Bone marrow (tissue), 2 donors: ENCODE measurements around the gene FBXW8.

Experiments used
- DNase-seq, 2 donors: peaks; one replicate each; lab custom pipeline; 2025; lab: John Stamatoyannopoulos, UW

The FBXW8 gene

GRCh38 chr12:117037289-117038022 lies 126.7 kb downstream of the FBXW8 start:
- no peak for DNase-seq

- DNase-seq: no peak
These were observed 127.4 kb downstream of the FBXW8 start for GRCh38 chr12:117038023-117038680.

DNA sequence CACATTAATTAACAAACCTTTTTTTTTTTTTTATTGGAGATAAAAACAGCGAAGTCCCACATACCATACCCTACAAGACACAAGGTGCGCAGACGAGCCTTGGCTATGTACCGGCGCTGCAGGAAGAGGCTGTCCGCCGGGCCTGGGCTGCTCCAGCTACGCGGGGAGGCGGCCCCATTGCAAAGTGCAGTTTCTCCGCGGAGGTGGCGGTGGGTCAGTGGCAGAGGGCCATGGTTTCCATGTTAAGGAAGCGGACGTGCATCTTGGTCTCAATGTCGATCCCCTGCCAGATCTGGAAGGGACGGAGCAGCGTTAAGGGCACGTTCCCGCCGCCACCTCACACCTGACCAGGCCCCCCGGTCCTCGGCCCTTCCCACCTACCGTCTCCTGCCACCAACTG lies 128.2 kb downstream of the FBXW8 start:
- no peak for DNase-seq

- no peak for DNase-seq
These were observed 129.2 kb downstream of the FBXW8 start for GRCh38 chr12:117039891-117040309.

DNA sequence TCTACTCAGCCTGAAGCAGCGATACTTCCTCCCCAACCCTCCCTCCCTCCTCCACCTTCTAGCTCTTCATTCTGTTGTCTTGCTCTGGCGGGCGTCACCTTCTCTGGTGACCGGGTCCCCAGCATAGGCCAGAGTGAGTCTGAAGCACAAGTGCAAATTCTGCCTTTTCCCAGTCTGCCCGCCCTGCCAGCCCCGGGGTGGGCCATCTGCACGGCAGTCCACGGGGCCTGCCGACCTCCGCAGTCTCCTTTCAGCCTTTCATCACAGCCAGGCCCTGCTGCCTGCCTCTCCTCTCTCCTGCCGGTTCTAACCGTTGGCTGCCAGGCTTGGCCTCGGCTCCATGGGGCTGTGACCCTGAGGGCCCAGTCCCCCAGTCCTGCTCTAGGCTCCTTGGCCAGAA lies 129.7 kb downstream of the FBXW8 start:
- DNase-seq: no peak

DNA sequence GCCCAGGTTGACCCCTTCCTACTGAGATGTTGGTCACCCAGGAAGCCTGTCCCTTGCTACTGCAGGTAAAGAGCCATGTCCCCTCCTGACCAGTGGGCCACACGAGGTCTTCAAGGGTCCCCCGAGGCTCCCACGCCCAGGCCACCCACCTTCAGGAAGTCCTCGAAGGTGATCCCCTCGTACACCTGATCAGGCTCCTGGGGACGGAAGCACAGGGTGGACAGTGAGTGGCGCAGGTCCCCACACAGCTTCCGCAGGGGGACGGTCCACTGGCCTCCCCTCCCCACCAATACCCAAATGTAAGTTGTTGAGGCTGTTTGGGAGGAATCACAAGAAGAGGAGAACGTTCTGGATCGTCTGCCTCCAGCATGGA lies 131.0 kb downstream of the FBXW8 start:
- no peak for DNase-seq

GRCh38 chr12:117042171-117042842 lies 131.6 kb downstream of the FBXW8 start:
- DNase-seq: no peak

DNA sequence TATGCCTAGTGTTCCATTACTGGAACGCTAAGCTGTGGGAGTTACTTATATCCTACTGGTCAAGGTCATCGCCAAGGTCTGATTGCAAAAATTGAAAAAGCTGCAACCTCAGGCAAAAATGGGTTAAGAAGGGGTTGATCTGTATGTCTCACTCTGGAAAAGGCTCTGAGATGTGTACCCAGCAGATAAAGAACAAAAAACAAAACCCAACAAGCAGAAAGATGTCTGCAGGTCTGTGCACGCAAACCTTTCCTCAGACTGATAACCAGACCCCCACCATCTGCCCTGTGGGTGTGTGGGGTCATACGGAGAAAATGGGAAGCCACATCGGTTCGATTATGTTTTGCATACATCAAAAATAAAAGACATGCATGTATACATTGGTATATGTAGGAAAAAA lies 132.1 kb downstream of the FBXW8 start:
- no peak for DNase-seq

GRCh38 chr12:117044311-117044710 lies 133.6 kb downstream of the FBXW8 start:
- no peak for DNase-seq

DNA sequence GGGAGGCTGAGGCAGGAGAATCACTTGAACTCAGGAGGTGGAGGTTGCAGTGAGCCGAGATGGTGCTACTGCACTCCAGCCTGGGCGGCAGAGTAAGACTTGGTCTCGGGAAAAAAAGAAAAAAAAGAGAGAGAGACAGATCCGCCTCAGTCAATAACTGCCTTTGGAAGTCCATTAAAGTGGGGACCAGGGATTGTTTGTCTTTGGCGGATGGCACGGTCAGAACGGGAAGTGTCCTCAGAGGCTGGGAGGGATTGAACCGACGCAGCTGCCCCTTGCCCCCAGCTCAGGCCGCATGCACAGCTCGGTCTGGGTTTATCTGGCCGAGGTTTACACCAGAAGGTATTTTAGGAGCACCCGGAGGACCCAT lies 134.0 kb downstream of the FBXW8 start:
- DNase-seq: no peak

DNA sequence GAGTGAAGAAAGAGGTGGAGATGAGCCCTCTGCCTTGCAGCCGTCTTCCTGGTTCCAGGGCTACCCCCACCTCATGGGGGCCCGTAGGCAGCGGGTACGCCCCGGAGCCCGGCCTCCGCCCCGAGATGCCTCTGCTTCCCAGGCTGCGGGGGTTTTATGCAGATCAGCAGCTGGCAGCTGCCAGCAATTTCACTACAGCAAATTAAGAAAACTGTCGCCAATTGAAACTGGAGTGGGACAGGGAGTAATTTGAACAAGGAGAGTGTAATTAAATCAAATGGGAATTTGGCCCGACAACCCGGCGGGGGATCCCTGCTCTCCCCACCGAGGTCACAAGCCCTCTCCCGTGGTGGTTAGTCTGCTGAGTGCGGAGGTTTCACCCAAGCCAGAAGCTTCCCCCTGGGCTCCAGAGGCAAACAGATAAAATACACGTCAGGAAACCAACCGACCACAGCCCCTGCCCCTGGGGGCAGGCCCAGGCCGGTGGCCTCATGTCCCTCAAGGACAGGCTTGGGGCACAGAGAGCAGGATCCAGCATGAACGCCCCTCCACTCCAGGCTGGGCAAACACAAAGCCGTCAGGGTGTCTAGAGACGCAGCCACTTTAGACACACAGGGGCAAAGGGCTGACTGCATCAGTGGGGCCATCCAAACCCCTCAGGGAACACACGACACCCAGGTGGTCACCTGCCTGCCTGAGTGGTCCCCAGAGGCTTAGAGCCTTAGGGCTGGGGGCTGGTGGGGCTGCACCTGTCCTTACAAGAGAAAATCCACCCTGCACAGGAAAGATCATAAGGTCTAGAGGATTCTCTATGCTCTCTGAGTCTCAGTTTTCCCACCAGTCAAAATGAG lies 134.6 kb downstream of the FBXW8 start:
- peak in 1 of 2 donors; percentile 8 for DNase-seq

GRCh38 chr12:117046011-117046369 lies 135.2 kb downstream of the FBXW8 start:
- no peak for DNase-seq

DNA sequence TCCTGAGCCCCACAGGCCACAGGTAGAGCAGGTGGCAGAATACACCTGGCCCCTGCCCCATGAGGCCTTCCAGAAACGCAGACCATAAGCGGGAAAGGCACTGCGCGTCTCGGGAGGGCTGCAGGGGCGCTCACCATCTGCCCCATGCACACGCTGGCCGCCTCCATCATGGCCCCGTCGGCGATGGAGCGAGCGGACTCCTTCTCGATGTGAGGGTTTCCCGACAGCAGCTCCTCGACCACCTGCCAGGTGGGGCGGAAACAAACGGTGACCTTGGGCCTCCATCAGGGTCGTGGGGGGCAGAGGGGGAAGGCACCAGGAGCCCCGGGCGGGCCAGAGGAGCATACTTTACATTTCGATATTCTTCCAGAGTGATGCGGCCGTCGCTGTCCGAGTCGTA lies 135.7 kb downstream of the FBXW8 start:
- DNase-seq: no peak

DNA sequence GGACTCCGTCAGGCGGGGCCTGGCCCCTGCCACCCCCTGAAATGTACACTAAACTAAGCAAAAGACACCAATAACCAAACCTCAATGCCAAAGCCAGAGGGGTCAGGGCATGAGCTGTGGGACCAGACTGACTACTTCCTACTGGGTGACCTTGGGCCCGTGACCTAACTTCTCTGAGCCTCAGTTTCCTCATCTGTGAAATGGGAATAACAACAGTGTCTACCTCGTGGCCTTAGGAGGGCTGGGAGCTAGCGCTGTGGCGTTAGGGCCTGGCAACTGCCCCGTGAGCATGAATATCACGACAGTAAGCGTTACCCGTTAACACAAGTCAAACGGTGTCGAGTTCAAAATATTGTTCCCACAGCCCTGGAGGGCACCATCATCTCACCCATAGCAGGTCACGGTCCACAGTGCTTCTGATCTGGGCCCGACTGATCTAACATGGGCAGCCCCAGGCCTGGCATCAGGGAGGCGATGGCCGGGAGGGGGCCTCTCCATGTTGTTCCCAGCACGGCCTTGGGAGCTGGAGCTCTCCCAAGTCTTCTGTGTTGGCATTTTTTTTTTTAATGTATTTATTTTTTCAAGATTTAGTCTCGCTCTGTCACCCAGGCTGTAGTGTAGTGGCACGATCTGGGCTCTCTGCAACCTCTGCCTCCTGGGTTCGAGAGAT lies 136.2 kb downstream of the FBXW8 start:
- DNase-seq: no peak

- DNase-seq: no peak
These were observed 137.2 kb downstream of the FBXW8 start for GRCh38 chr12:117047810-117048584.

DNA sequence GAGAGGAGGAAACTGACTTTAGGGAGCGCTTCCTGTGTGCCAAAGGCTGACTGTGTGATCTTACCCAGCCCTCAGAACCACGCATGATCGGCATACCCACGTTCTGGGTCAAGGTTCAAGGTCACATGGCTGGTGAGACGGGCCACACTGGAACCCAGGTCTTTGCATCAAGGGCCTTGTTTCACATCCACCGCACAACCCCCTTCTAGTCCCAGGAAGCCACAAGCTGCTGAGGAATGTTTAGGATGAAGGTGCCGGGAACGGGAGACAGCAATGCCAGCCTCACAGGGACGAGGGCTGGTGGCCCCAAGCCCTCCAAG lies 137.8 kb downstream of the FBXW8 start:
- no peak for DNase-seq

DNA sequence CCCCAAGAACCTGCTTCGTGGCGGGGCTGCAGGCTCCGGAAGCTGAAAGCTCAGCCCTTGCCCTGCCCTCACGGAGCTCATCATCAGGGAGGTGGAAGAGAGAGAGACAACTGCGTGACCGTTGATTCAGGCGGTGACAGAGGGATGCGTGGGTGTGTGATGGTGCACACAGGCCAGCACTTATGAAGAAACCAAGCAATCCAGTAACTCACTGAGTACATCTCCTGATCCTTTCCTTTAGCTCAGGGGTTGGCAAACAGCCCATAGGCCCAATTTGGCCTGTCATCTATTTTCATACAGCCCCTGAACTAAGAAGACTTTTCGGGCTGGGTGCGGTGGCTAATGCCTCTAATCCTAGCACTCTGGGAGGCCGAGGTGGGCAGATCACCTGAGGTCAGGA lies 138.5 kb downstream of the FBXW8 start:
- no peak for DNase-seq

DNA sequence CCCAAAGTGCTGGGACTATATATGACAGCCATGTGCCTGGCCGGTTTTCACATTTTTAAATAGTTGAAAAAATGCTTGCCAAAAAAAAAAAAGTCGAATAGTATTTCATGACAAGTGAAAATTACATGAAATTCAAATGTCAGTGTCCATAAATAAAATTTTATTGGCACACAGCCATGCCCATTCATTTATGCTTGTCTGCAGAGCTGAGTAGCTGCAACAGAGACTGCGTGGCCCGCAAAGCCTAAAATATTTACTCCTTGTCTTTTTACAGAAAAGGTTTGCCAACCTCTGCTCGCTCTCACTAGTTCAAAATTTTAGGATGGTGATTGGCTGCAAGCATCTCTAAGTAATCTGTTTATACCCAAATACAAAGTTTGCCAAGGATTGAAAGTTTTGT lies 139.3 kb downstream of the FBXW8 start:
- DNase-seq: no peak

GRCh38 chr12:117051380-117051779 lies 140.6 kb downstream of the FBXW8 start:
- DNase-seq: no peak

- DNase-seq: no peak
These were observed 141.8 kb downstream of the FBXW8 start for GRCh38 chr12:117052386-117053049.

- DNase-seq: no peak
These were observed 142.3 kb downstream of the FBXW8 start for GRCh38 chr12:117053050-117053400.
